WTC11 (cell line): Measurements from ENCODE around the gene ADGRB2. TPM values are rescaled to one million over a fixed set of nuclear protein-coding genes. Genes with fewer than 3 reads are reported as not detected.

Experiments
- ATAC-seq: fragments of 200-7000 bp; cut with Tn5 transposase; 2 replicates; pipeline ENCODE4 v1.10.0; 2021; ENCODE audit warnings: mild to moderate bottlenecking, moderate library complexity
- CTCF ChIA-PET: fragments of 300-600 bp; sonication (Branson Sonifier 250); formaldehyde crosslinking; loops from one replicate; lab custom pipeline; 2021; ENCODE audit warnings: antibody characterized with exemption; lab: Charles Lee
- POLR2A ChIA-PET: fragments of 350-600 bp; sonication (Branson Sonifier 250); formaldehyde crosslinking; loops from one replicate; lab custom pipeline; 2021; ENCODE audit warnings: antibody characterized with exemption; lab: Charles Lee
- DNase-seq: peaks from one replicate; pipeline ENCODE4 v3.0.0; 2021; ENCODE audit warnings: low spot score
- H3K27ac Mint-ChIP-seq: 2 replicates; pipeline ENCODE4 v1.8.0; 2021; ENCODE audit warnings: mixed read lengths
- H3K27me3 Mint-ChIP-seq: 2 replicates; pipeline ENCODE4 v1.8.0; 2021; ENCODE audit warnings: low read depth, mild to moderate bottlenecking, moderate library complexity, mixed read lengths
- H3K36me3 Mint-ChIP-seq: 2 replicates; pipeline ENCODE4 v1.8.0; 2021; ENCODE audit warnings: mixed read lengths
- H3K4me1 Mint-ChIP-seq: 2 replicates; pipeline ENCODE4 v1.8.0; 2022; ENCODE audit warnings: mixed read lengths
- H3K4me3 Mint-ChIP-seq: 2 replicates; pipeline ENCODE4 v1.8.0; 2021; ENCODE audit warnings: mild to moderate bottlenecking, moderate library complexity, mixed read lengths
- H3K9me3 Mint-ChIP-seq: 2 replicates; pipeline ENCODE4 v1.8.0; 2021; ENCODE audit warnings: mixed read lengths
- GABPB1 ChIP-seq: sonication (generic); formaldehyde crosslinking; IDR thresholded peaks from 2 replicates; pipeline ENCODE4 v1.8.1; 2023; ENCODE audit warnings: mild to moderate bottlenecking, missing genetic modification reagents
- HMGA2 ChIP-seq: fragments of 250-450 bp; sonication (Bioruptor Pico); IDR thresholded peaks from 2 replicates; pipeline ENCODE4 v1.4.0; 2021; ENCODE audit warnings: mild to moderate bottlenecking, moderate library complexity
- JUN ChIP-seq: sonication (generic); formaldehyde crosslinking; IDR thresholded peaks from 2 replicates; pipeline ENCODE4 v1.8.0; 2023; ENCODE audit warnings: mild to moderate bottlenecking, missing genetic modification reagents
- KAT7 ChIP-seq: sonication (generic); formaldehyde crosslinking; IDR thresholded peaks from 2 replicates; pipeline ENCODE4 v1.8.1; 2023; ENCODE audit warnings: missing genetic modification reagents, mild to moderate bottlenecking, borderline replicate concordance
- MAX ChIP-seq: sonication (generic); formaldehyde crosslinking; IDR thresholded peaks from 2 replicates; pipeline ENCODE4 v1.8.0; 2022; ENCODE audit warnings: mild to moderate bottlenecking, missing genetic modification reagents
- NR1H2 ChIP-seq: sonication (generic); formaldehyde crosslinking; IDR thresholded peaks from 2 replicates; pipeline ENCODE4 v1.9.0; 2021; ENCODE audit warnings: mild to moderate bottlenecking, moderate library complexity, missing genetic modification reagents
- NR3C1 ChIP-seq: sonication (generic); formaldehyde crosslinking; conservative IDR thresholded peaks from 2 replicates; pipeline ENCODE4 v1.8.1; 2023; ENCODE audit warnings: low read depth, mild to moderate bottlenecking, missing genetic modification reagents
- PRRX2 ChIP-seq: fragments of 250-450 bp; sonication (Bioruptor Pico); IDR thresholded peaks from 2 replicates; pipeline ENCODE4 v1.8.0; 2021; ENCODE audit warnings: mild to moderate bottlenecking
- RORB ChIP-seq: fragments of 250-450 bp; sonication (Bioruptor Pico); IDR thresholded peaks from 2 replicates; pipeline ENCODE4 v1.9.0; 2021; ENCODE audit warnings: mild to moderate bottlenecking
- SP1 ChIP-seq: sonication (generic); formaldehyde crosslinking; conservative IDR thresholded peaks from 2 replicates; pipeline ENCODE4 v1.8.1; 2022; ENCODE audit warnings: missing genetic modification reagents
- TP53 ChIP-seq: sonication (generic); formaldehyde crosslinking; IDR thresholded peaks from 2 replicates; pipeline ENCODE4 v1.8.1; 2023; ENCODE audit warnings: mild to moderate bottlenecking, missing genetic modification reagents
- ZBTB21 ChIP-seq: sonication (generic); formaldehyde crosslinking; IDR thresholded peaks from 2 replicates; pipeline ENCODE4 v1.8.1; 2023; ENCODE audit warnings: mild to moderate bottlenecking, missing genetic modification reagents, borderline replicate concordance
- ZNF138 ChIP-seq: sonication (generic); formaldehyde crosslinking; conservative IDR thresholded peaks from 2 replicates; pipeline ENCODE4 v1.8.1; 2022; ENCODE audit warnings: mild to moderate bottlenecking, moderate library complexity, missing genetic modification reagents
- ZNF219 ChIP-seq: sonication (generic); formaldehyde crosslinking; IDR thresholded peaks from 2 replicates; pipeline ENCODE4 v1.8.0; 2023; ENCODE audit warnings: missing genetic modification reagents, mild to moderate bottlenecking, borderline replicate concordance
- total RNA-seq: library from RNA; stranded (reverse); gene quantifications from 3 replicates; pipeline ENCODE4 v1.2.3, GENCODE V29; 2021
- TF ChIP-seq, protein P1 (sequence below): fragments of 250-450 bp; sonication (Bioruptor Pico); IDR thresholded peaks from 2 replicates; pipeline ENCODE4 v1.9.0; 2021; ENCODE audit warnings: mild to moderate bottlenecking
- TF ChIP-seq, protein P2 (sequence below): sonication (generic); formaldehyde crosslinking; IDR thresholded peaks from 2 replicates; pipeline ENCODE4 v1.8.1; 2022; ENCODE audit warnings: low read depth, mild to moderate bottlenecking, moderate library complexity, missing genetic modification reagents, borderline replicate concordance
- TF ChIP-seq, protein P3 (sequence below): sonication (generic); formaldehyde crosslinking; conservative IDR thresholded peaks from 2 replicates; pipeline ENCODE4 v1.8.1; 2023; ENCODE audit warnings: mild to moderate bottlenecking, low read depth, missing genetic modification reagents, moderate library complexity
- TF ChIP-seq, protein P4 (sequence below): sonication (generic); formaldehyde crosslinking; IDR thresholded peaks from 2 replicates; pipeline ENCODE4 v1.8.0; 2022; ENCODE audit warnings: missing genetic modification reagents
- TF ChIP-seq, protein P5 (sequence below): sonication (generic); formaldehyde crosslinking; IDR thresholded peaks from 2 replicates; pipeline ENCODE4 v1.8.1; 2023; ENCODE audit warnings: mild to moderate bottlenecking, missing genetic modification reagents
- TF ChIP-seq, protein P6 (sequence below): sonication (generic); formaldehyde crosslinking; IDR thresholded peaks from 2 replicates; pipeline ENCODE4 v1.8.1; 2023; ENCODE audit warnings: mild to moderate bottlenecking, missing genetic modification reagents
- TF ChIP-seq, protein P7 (sequence below): sonication (generic); formaldehyde crosslinking; IDR thresholded peaks from 2 replicates; pipeline ENCODE4 v1.8.1; 2022; ENCODE audit warnings: missing genetic modification reagents, borderline replicate concordance

ADGRB2 gene
- total RNA-seq, 1 experiment from 2014 or later = 39.3 TPM

- Mint-ChIP-seq H3K27me3 (no peaks in the 10 kb centered on the region; the same call in 1 of the 2 replicates), H3K4me3 (no peak overlapping the region), H3K9me3 (no peaks in the 10 kb centered on the region), H3K36me3 (no peaks in the 10 kb centered on the region), H3K27ac (peak overlapping the region; percentile 29), H3K4me1 (peaks cover 55% of the 10 kb centered on the region)
- DNase-seq = no peak
- ChIA-PET POLR2A (no interaction called here), CTCF (interaction anchor here (2.6 to 14.7 kb wide), 4 partner anchors 12 to 41 kb away, joined by 28 to 179 read pairs (median 61); no protein-coding TSS in a partner anchor)
- TF ChIP-seq NR3C1 (CRISPR knock-in tag) (no peak), MAX (CRISPR knock-in tag) (no peak), RORB (no peak), JUN (CRISPR knock-in tag) (no peak), KAT7 (CRISPR knock-in tag) (no peak)
- TF ChIP-seq, protein P1, sequence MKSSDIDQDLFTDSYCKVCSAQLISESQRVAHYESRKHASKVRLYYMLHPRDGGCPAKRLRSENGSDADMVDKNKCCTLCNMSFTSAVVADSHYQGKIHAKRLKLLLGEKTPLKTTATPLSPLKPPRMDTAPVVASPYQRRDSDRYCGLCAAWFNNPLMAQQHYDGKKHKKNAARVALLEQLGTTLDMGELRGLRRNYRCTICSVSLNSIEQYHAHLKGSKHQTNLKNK (CRISPR knock-in tag) = no peak
- TF ChIP-seq, protein P2, sequence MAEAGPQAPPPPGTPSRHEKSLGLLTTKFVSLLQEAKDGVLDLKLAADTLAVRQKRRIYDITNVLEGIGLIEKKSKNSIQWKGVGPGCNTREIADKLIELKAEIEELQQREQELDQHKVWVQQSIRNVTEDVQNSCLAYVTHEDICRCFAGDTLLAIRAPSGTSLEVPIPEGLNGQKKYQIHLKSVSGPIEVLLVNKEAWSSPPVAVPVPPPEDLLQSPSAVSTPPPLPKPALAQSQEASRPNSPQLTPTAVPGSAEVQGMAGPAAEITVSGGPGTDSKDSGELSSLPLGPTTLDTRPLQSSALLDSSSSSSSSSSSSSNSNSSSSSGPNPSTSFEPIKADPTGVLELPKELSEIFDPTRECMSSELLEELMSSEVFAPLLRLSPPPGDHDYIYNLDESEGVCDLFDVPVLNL (CRISPR knock-in tag) = no peak
- no peak for ATAC-seq
Measured at GRCh38 chr1:31747304-31747703, 16.8 kb downstream of the ADGRB2 start.

- ATAC-seq = no peak
- TF ChIP-seq ZNF219 (CRISPR knock-in tag) (no peak), SP1 (CRISPR knock-in tag) (no peak), NR1H2 (CRISPR knock-in tag) (no peak), ZNF138 (CRISPR knock-in tag) (no peak), HMGA2 (CRISPR knock-in tag) (no peak), GABPB1 (CRISPR knock-in tag) (no peak), ZBTB21 (no peak), PRRX2 (CRISPR knock-in tag) (no peak), RORB (no peak), TP53 (CRISPR knock-in tag) (no peak)
- TF ChIP-seq, protein P3, sequence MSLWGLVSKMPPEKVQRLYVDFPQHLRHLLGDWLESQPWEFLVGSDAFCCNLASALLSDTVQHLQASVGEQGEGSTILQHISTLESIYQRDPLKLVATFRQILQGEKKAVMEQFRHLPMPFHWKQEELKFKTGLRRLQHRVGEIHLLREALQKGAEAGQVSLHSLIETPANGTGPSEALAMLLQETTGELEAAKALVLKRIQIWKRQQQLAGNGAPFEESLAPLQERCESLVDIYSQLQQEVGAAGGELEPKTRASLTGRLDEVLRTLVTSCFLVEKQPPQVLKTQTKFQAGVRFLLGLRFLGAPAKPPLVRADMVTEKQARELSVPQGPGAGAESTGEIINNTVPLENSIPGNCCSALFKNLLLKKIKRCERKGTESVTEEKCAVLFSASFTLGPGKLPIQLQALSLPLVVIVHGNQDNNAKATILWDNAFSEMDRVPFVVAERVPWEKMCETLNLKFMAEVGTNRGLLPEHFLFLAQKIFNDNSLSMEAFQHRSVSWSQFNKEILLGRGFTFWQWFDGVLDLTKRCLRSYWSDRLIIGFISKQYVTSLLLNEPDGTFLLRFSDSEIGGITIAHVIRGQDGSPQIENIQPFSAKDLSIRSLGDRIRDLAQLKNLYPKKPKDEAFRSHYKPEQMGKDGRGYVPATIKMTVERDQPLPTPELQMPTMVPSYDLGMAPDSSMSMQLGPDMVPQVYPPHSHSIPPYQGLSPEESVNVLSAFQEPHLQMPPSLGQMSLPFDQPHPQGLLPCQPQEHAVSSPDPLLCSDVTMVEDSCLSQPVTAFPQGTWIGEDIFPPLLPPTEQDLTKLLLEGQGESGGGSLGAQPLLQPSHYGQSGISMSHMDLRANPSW (CRISPR knock-in tag) = no peak
- TF ChIP-seq, protein P4, sequence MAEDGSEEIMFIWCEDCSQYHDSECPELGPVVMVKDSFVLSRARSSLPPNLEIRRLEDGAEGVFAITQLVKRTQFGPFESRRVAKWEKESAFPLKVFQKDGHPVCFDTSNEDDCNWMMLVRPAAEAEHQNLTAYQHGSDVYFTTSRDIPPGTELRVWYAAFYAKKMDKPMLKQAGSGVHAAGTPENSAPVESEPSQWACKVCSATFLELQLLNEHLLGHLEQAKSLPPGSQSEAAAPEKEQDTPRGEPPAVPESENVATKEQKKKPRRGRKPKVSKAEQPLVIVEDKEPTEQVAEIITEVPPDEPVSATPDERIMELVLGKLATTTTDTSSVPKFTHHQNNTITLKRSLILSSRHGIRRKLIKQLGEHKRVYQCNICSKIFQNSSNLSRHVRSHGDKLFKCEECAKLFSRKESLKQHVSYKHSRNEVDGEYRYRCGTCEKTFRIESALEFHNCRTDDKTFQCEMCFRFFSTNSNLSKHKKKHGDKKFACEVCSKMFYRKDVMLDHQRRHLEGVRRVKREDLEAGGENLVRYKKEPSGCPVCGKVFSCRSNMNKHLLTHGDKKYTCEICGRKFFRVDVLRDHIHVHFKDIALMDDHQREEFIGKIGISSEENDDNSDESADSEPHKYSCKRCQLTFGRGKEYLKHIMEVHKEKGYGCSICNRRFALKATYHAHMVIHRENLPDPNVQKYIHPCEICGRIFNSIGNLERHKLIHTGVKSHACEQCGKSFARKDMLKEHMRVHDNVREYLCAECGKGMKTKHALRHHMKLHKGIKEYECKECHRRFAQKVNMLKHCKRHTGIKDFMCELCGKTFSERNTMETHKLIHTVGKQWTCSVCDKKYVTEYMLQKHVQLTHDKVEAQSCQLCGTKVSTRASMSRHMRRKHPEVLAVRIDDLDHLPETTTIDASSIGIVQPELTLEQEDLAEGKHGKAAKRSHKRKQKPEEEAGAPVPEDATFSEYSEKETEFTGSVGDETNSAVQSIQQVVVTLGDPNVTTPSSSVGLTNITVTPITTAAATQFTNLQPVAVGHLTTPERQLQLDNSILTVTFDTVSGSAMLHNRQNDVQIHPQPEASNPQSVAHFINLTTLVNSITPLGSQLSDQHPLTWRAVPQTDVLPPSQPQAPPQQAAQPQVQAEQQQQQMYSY = no peak
- TF ChIP-seq, protein P5, sequence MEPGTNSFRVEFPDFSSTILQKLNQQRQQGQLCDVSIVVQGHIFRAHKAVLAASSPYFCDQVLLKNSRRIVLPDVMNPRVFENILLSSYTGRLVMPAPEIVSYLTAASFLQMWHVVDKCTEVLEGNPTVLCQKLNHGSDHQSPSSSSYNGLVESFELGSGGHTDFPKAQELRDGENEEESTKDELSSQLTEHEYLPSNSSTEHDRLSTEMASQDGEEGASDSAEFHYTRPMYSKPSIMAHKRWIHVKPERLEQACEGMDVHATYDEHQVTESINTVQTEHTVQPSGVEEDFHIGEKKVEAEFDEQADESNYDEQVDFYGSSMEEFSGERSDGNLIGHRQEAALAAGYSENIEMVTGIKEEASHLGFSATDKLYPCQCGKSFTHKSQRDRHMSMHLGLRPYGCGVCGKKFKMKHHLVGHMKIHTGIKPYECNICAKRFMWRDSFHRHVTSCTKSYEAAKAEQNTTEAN = no peak
- TF ChIP-seq, protein P1 (CRISPR knock-in tag) = no peak
- TF ChIP-seq, protein P6, sequence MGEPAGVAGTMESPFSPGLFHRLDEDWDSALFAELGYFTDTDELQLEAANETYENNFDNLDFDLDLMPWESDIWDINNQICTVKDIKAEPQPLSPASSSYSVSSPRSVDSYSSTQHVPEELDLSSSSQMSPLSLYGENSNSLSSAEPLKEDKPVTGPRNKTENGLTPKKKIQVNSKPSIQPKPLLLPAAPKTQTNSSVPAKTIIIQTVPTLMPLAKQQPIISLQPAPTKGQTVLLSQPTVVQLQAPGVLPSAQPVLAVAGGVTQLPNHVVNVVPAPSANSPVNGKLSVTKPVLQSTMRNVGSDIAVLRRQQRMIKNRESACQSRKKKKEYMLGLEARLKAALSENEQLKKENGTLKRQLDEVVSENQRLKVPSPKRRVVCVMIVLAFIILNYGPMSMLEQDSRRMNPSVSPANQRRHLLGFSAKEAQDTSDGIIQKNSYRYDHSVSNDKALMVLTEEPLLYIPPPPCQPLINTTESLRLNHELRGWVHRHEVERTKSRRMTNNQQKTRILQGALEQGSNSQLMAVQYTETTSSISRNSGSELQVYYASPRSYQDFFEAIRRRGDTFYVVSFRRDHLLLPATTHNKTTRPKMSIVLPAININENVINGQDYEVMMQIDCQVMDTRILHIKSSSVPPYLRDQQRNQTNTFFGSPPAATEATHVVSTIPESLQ = no peak
- TF ChIP-seq, protein P7, sequence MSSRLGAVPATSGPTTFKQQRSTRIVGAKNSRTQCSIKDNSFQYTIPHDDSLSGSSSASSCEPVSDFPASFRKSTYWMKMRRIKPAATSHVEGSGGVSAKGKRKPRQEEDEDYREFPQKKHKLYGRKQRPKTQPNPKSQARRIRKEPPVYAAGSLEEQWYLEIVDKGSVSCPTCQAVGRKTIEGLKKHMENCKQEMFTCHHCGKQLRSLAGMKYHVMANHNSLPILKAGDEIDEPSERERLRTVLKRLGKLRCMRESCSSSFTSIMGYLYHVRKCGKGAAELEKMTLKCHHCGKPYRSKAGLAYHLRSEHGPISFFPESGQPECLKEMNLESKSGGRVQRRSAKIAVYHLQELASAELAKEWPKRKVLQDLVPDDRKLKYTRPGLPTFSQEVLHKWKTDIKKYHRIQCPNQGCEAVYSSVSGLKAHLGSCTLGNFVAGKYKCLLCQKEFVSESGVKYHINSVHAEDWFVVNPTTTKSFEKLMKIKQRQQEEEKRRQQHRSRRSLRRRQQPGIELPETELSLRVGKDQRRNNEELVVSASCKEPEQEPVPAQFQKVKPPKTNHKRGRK (CRISPR knock-in tag) = no peak
Measured at GRCh38 chr1:31746687-31747086, 17.5 kb downstream of the ADGRB2 start.

More at GRCh38 chr1:31746687-31747086, 17.5 kb downstream of the ADGRB2 start:
- CTCF ChIA-PET = interaction anchor here (1.5 to 14.7 kb wide), 12 partner anchors 13 to 217 kb away, joined by 3 to 179 read pairs (median 22); partner anchors contain the start of genes COL16A1 and PEF1
- Mint-ChIP-seq H3K9me3 (no peaks in the 10 kb centered on the region), H3K27ac (peak overlapping the region; percentile 29), H3K4me3 (no peak overlapping the region), H3K4me1 (peaks cover 49% of the 10 kb centered on the region), H3K27me3 (no peaks in the 10 kb centered on the region; the same call in 1 of the 2 replicates), H3K36me3 (no peaks in the 10 kb centered on the region)
- no peak for DNase-seq
- POLR2A ChIA-PET = no interaction called here
